Tibial artery (tissue), 4 donors: Measurements from ENCODE around the gene DCLK1.

Experiments
- DNase-seq, 2 donors: peaks; one replicate each; pipeline ENCODE4 v3.0.0-alpha.2; 2019
- H3K27ac ChIP-seq, 2 donors: fragments of 200-600 bp; sonication (generic) in 1 of 2; 1 replicate in 1 of 2; 2 replicates in 1 of 2; pipeline ENCODE4 v1.5.1; 2018 to 2019; ENCODE audit warnings: mild to moderate bottlenecking in 1 of 2
- H3K27me3 ChIP-seq, 2 donors: fragments of 200-600 bp; sonication (generic) in 1 of 2; one replicate each; pipeline versions ENCODE4 v1.5.1 to v1.6.0; 2016 to 2019
- H3K36me3 ChIP-seq, 3 donors: fragments of 200-600 bp; sonication (generic) in 2 of 3; one replicate each; pipeline ENCODE4 v1.5.1; 2016 to 2019; ENCODE audit warnings: mild to moderate bottlenecking in 2 of 3
- H3K4me1 ChIP-seq, 4 donors: fragments of 200-600 bp; sonication (generic) in 2 of 4; 1 replicate in 3 of 4; 2 replicates in 1 of 4; pipeline ENCODE4 v1.5.1; 2016 to 2019
- H3K4me3 ChIP-seq, 2 donors: fragments of 200-600 bp; sonication (generic) in 1 of 2; 1 replicate in 1 of 2; 2 replicates in 1 of 2; pipeline ENCODE4 v1.5.1; 2018 to 2019; ENCODE audit warnings: mild to moderate bottlenecking in 2 of 2
- H3K9me3 ChIP-seq, 3 donors: fragments of 200-600 bp; sonication (generic) in 1 of 3; one replicate each; pipeline ENCODE4 v1.5.1; 2016 to 2019
- intact Hi-C: fragments of 100-400 bp; cut with DNase I; formaldehyde crosslinking; loops from one replicate; pipeline ENCODE4 v1.15.0; 2023; ENCODE audit warnings: low total_unique reads
- TF ChIP-seq, protein P1 (sequence below), 2 experiments: fragments of 200-600 bp in 1 of 2; fragments of 450-650 bp in 1 of 2; IDR thresholded peaks; one replicate each; pipeline ENCODE4 v1.5.1; 2017 to 2019; ENCODE audit warnings: antibody characterized with exemption in 2 of 2, mild to moderate bottlenecking in 1 of 2, moderate library complexity in 1 of 2

The DCLK1 gene

DNA sequence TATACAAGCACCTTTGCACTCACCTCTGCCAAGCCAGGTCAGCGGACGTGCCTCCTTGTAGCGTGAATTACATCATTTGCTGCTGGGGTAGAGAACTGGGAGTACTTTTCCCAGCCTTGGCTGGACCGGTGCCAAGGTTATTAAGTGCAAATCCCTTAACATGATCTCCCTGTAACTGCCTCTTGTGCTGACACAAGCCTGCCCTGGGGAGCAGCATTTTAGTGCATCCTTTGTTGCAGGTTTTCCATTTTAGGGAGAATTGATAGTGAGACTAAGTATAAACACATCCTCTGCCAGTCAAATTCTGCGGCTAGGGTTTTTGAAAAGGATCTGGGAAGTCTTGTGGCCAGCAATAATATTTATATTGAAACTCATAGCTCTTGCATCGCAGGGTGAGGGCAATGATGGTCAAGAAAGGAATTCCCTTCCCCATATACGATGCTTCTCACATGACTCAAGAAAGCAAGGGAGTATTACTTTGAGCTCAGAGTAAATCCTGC, 32.7 kb upstream of the DCLK1 start:
- Histone ChIP-seq H3K27me3 (no peaks in the 10 kb centered on the region), H3K36me3 (no peaks in the 10 kb centered on the region), H3K9me3 (no peaks in the 10 kb centered on the region), H3K27ac (peak overlapping the region in 1 of 2 donors; percentile 8), H3K4me1 (peaks cover 0 to 18% (median 10%) of the 10 kb centered on the region in 4 donors), H3K4me3 (no peak overlapping the region)
- intact Hi-C loops: no loop called here
- DNase-seq: peak; percentile 64 to 84
- TF ChIP-seq, protein P1, sequence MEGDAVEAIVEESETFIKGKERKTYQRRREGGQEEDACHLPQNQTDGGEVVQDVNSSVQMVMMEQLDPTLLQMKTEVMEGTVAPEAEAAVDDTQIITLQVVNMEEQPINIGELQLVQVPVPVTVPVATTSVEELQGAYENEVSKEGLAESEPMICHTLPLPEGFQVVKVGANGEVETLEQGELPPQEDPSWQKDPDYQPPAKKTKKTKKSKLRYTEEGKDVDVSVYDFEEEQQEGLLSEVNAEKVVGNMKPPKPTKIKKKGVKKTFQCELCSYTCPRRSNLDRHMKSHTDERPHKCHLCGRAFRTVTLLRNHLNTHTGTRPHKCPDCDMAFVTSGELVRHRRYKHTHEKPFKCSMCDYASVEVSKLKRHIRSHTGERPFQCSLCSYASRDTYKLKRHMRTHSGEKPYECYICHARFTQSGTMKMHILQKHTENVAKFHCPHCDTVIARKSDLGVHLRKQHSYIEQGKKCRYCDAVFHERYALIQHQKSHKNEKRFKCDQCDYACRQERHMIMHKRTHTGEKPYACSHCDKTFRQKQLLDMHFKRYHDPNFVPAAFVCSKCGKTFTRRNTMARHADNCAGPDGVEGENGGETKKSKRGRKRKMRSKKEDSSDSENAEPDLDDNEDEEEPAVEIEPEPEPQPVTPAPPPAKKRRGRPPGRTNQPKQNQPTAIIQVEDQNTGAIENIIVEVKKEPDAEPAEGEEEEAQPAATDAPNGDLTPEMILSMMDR (IDR thresholded peaks at IDR 0.05): no peak

DNA sequence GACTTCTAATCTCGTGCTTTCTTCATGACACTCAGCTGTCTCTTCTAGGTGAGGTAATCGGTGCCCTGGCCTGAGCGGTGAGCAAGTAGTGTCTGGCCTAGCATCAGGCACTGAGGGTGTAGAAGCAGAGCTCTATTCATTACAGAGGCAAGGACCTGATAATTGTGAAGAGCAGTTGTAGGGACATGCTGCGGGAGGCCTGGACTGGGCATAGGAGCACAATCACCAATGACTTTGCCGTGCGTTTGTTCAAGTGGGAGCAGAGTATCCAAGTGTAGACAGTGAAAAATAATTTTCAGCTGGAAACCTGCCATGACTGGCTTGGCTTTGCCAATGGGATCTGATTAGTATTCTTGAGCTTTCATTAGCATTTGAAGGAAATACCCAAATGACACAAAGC, 32.1 kb upstream of the DCLK1 start:
- intact Hi-C loops: no loop called here
- Histone ChIP-seq H3K27ac (peak overlapping the region in 1 of 2 donors; percentile 8), H3K27me3 (no peaks in the 10 kb centered on the region), H3K4me3 (no peak overlapping the region), H3K36me3 (no peaks in the 10 kb centered on the region), H3K4me1 (peaks cover 0 to 18% (median 10%) of the 10 kb centered on the region in 4 donors), H3K9me3 (no peaks in the 10 kb centered on the region)
- no peak for DNase-seq
- TF ChIP-seq, protein P1 (IDR thresholded peaks at IDR 0.05): no peak

DNA sequence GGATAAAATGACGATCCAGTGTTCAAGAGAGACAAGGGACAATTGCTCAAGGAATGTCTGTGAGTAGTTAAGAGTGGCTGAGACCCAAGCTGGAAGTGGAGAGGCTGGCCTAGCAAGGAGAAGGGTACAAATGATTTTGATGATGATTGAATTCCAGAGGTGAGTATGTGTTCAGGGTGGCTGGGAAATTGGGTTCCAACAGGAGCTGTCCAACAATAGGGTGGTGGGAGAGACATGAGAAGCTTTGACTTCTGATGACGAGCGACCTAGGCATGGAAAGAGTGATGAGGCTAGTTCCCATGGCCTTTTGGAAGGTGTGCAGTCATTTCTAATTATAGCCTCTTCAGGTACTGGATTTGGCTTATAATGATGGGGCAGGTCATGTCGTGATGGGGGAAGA, 29.1 kb upstream of the DCLK1 start:
- peaks cover 0 to 18% (median 10%) of the 10 kb centered on the region in 4 donors for H3K4me1 ChIP-seq
- H3K27me3 ChIP-seq: no peaks in the 10 kb centered on the region
- intact Hi-C loops: no loop called here
- no peak for DNase-seq
- no peak overlapping the region for H3K27ac ChIP-seq
- TF ChIP-seq, protein P1 (IDR thresholded peaks at IDR 0.05): no peak
- no peaks in the 10 kb centered on the region for H3K36me3 ChIP-seq
- H3K4me3 ChIP-seq: no peak overlapping the region
- no peaks in the 10 kb centered on the region for H3K9me3 ChIP-seq

DNA sequence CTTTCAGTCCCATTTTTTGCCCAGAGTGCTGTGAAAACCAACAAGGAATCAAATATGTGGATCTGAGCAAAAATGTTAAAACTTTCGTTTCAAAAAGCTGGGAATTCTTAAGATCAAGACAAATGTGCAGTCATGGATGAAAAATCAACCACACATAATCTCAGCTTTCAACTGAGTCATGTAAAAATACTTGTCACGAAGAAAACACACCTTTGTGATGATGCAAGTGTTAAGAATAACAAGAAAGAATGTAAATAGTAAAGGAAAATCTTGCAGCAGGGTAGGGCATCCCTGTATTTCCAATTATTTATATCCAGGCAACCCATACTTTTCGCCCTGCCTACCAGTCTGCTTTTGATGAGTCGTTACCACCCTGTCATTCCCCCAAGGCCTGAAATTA, 27.4 kb upstream of the DCLK1 start:
- TF ChIP-seq, protein P1 (IDR thresholded peaks at IDR 0.05): no peak
- H3K36me3 ChIP-seq: no peaks in the 10 kb centered on the region
- H3K27me3 ChIP-seq: no peaks in the 10 kb centered on the region
- H3K4me1 ChIP-seq: peaks cover 0 to 11% (median 6%) of the 10 kb centered on the region in 4 donors
- no peaks in the 10 kb centered on the region for H3K9me3 ChIP-seq
- H3K27ac ChIP-seq: no peak overlapping the region
- intact Hi-C loops: no loop called here
- DNase-seq: no peak
- no peak overlapping the region for H3K4me3 ChIP-seq

- H3K27ac ChIP-seq: no peak overlapping the region
- DNase-seq: no peak
- no peaks in the 10 kb centered on the region for H3K9me3 ChIP-seq
- H3K4me1 ChIP-seq: peaks cover 0 to 6% (median 3%) of the 10 kb centered on the region in 4 donors
- H3K27me3 ChIP-seq: no peaks in the 10 kb centered on the region
- intact Hi-C loops: no loop called here
- H3K36me3 ChIP-seq: no peaks in the 10 kb centered on the region
- TF ChIP-seq, protein P1 (IDR thresholded peaks at IDR 0.05): no peak
- no peak overlapping the region for H3K4me3 ChIP-seq
These were observed 26.3 kb upstream of the DCLK1 start for GRCh38 chr13:36157480-36157879.
